H9 (cell line): ENCODE data around the gene HNRNPH1. TPM values are rescaled to one million over a fixed set of nuclear protein-coding genes. Genes with fewer than 3 reads are reported as not detected.
"Not testable (repeated sequence)": the region's sequence is repeated elsewhere in the genome, so short reads cannot be mapped to it uniquely, and the experiment has no call there.

ENCODE experiments used
- DNase-seq: peaks from one replicate; pipeline ENCODE4 v3.0.0-alpha.2; 2017
- H2AFZ ChIP-seq: one replicate; pipeline ENCODE4 v1.6.1; 2013; ENCODE audit warnings: mild to moderate bottlenecking, low read length, control low read depth, moderate library complexity
- H2AK5ac ChIP-seq: 2 replicates; pipeline ENCODE4 v1.6.1; 2013; ENCODE audit warnings: low read length, control low read depth, mixed read lengths; ENCODE audit not compliant: insufficient read length
- H2BK120ac ChIP-seq: one replicate; pipeline ENCODE4 v1.6.1; 2013; ENCODE audit warnings: low read depth, mild to moderate bottlenecking, low read length, control low read depth, inconsistent platforms; ENCODE audit not compliant: poor library complexity, severe bottlenecking
- H2BK12ac ChIP-seq: 2 replicates; pipeline ENCODE4 v1.6.1; 2013; ENCODE audit warnings: low read length, control low read depth, mixed read lengths, low read depth; ENCODE audit not compliant: insufficient read length
- H2BK15ac ChIP-seq: 2 replicates; pipeline ENCODE4 v1.6.1; 2013; ENCODE audit warnings: low read depth, low read length, control low read depth
- H2BK20ac ChIP-seq: one replicate; pipeline ENCODE4 v1.6.1; 2013; ENCODE audit warnings: low read depth, mild to moderate bottlenecking, low read length, control low read depth, inconsistent platforms; ENCODE audit not compliant: poor library complexity, severe bottlenecking
- H2BK5ac ChIP-seq: 2 replicates; pipeline ENCODE4 v1.6.1; 2013; ENCODE audit warnings: low read length, control low read depth, mixed read lengths; ENCODE audit not compliant: insufficient read length
- H3K14ac ChIP-seq: 2 replicates; pipeline ENCODE4 v1.6.1; 2013; ENCODE audit warnings: low read length, control low read depth; ENCODE audit not compliant: insufficient read depth
- H3K18ac ChIP-seq: 2 replicates; pipeline ENCODE4 v1.6.1; 2013; ENCODE audit warnings: low read depth, mild to moderate bottlenecking, mixed read lengths, low read length, control low read depth; ENCODE audit not compliant: insufficient read length
- H3K23ac ChIP-seq: 2 replicates; pipeline ENCODE4 v1.6.1; 2013; ENCODE audit warnings: low read length, control low read depth, mixed read lengths, low read depth; ENCODE audit not compliant: insufficient read length
- H3K23me2 ChIP-seq: 2 replicates; pipeline ENCODE4 v1.6.1; 2013; ENCODE audit warnings: low read depth, mild to moderate bottlenecking, mixed read lengths, low read length, control low read depth; ENCODE audit not compliant: insufficient read length, poor library complexity, severe bottlenecking
- H3K27ac ChIP-seq: 2 replicates; pipeline ENCODE4 v1.5.1; 2013; ENCODE audit warnings: low read length, control low read depth, mixed read lengths, low read depth; ENCODE audit not compliant: insufficient read length
- H3K27me3 ChIP-seq: 2 replicates; pipeline ENCODE4 v1.6.1; 2013; ENCODE audit warnings: low read length, control low read depth, inconsistent platforms; ENCODE audit not compliant: insufficient read depth
- H3K4ac ChIP-seq: 2 replicates; pipeline ENCODE4 v1.6.1; 2013; ENCODE audit warnings: low read depth, mild to moderate bottlenecking, control low read depth, inconsistent platforms, low read length, moderate library complexity
- H3K4me1 ChIP-seq: 2 replicates; pipeline ENCODE4 v1.6.1; 2013; ENCODE audit warnings: low read length, control low read depth, inconsistent platforms; ENCODE audit not compliant: insufficient read depth
- H3K4me2 ChIP-seq: 2 replicates; pipeline ENCODE4 v1.6.1; 2013; ENCODE audit warnings: low read length, control low read depth, mixed read lengths; ENCODE audit not compliant: insufficient read length, insufficient read depth
- H3K56ac ChIP-seq: 2 replicates; pipeline ENCODE4 v1.6.1; 2013; ENCODE audit warnings: low read depth, mild to moderate bottlenecking, mixed read lengths, low read length, control low read depth; ENCODE audit not compliant: insufficient read length
- H3K79me1 ChIP-seq: 2 replicates; pipeline ENCODE4 v1.6.1; 2013; ENCODE audit warnings: low read depth, mild to moderate bottlenecking, moderate library complexity, low read length, control low read depth, inconsistent platforms; ENCODE audit not compliant: insufficient read depth, poor library complexity, severe bottlenecking
- H3K79me2 ChIP-seq: 2 replicates; pipeline ENCODE4 v1.6.1; 2013; ENCODE audit warnings: low read length, control low read depth, inconsistent platforms; ENCODE audit not compliant: insufficient read depth
- H3K9ac ChIP-seq: 2 replicates; pipeline ENCODE4 v1.6.1; 2013; ENCODE audit warnings: low read length, control low read depth, mixed read lengths; ENCODE audit not compliant: insufficient read length; ENCODE audit errors: extremely low read depth
- H3K9me3 ChIP-seq: one replicate; pipeline ENCODE4 v1.6.1; 2013; ENCODE audit warnings: low read depth, low read length, inconsistent platforms; ENCODE audit not compliant: control insufficient read depth
- H3T11ph ChIP-seq: one replicate; pipeline ENCODE4 v1.6.1; 2013; ENCODE audit warnings: mild to moderate bottlenecking, low read length, control low read depth, inconsistent platforms
- H4K20me1 ChIP-seq: one replicate; pipeline ENCODE4 v1.6.1; 2013; ENCODE audit not compliant: control insufficient read depth, insufficient read length, insufficient read depth
- H4K5ac ChIP-seq: 2 replicates; pipeline ENCODE4 v1.6.1; 2013; ENCODE audit warnings: low read depth, mild to moderate bottlenecking, mixed read lengths, low read length, control low read depth; ENCODE audit not compliant: insufficient read length
- H4K8ac ChIP-seq: replicated peaks from 2 replicates; pipeline ENCODE4 v1.6.1; 2013; ENCODE audit warnings: low read length, control low read depth, mixed read lengths, low read depth; ENCODE audit not compliant: insufficient read length
- H4K91ac ChIP-seq: 2 replicates; pipeline ENCODE4 v1.6.1; 2013; ENCODE audit warnings: low read depth, mild to moderate bottlenecking, moderate library complexity, mixed read lengths, low read length, control low read depth; ENCODE audit not compliant: insufficient read length
- H3K27ac Mint-ChIP-seq, 3 experiments: 2 replicates in 2 of 3; 3 replicates in 1 of 3; pipeline ENCODE4 v1.8.0; 2020 to 2021; ENCODE audit warnings: mixed read lengths in 3 of 3, mild to moderate bottlenecking in 1 of 3, moderate library complexity in 1 of 3
- H3K27me3 Mint-ChIP-seq: 2 replicates; pipeline ENCODE4 v1.8.0; 2021; ENCODE audit warnings: low read depth, mild to moderate bottlenecking, moderate library complexity, mixed read lengths
- H3K36me3 Mint-ChIP-seq, 3 experiments: 2 replicates in 2 of 3; 3 replicates in 1 of 3; pipeline ENCODE4 v1.8.0; 2020 to 2021; ENCODE audit warnings: low read depth in 3 of 3, mixed read lengths in 3 of 3; ENCODE audit not compliant: insufficient read depth in 1 of 3
- H3K4me1 Mint-ChIP-seq, 2 experiments: 2 replicates each; pipeline ENCODE4 v1.8.0; 2020; ENCODE audit warnings: mixed read lengths in 2 of 2
- H3K4me3 Mint-ChIP-seq, 2 experiments: 2 replicates in 1 of 2; 3 replicates in 1 of 2; pipeline ENCODE4 v1.8.0; 2020 to 2021; ENCODE audit warnings: mild to moderate bottlenecking in 2 of 2, mixed read lengths in 2 of 2, moderate library complexity in 1 of 2
- H3K9me3 Mint-ChIP-seq, 2 experiments: 2 replicates in 1 of 2; 3 replicates in 1 of 2; pipeline ENCODE4 v1.8.0; 2020; ENCODE audit warnings: mild to moderate bottlenecking in 2 of 2, mixed read lengths in 2 of 2, moderate library complexity in 1 of 2
- WGBS: extraction: QIAGEN DNeasy Blood & Tissue Kit; methylation state at CpG from one replicate; pipeline ENCODE4 v1.1.7; 2013; ENCODE audit warnings: missing lambda C conversion rate, low lambda C conversion rate, mixed read lengths; ENCODE audit not compliant: insufficient read length; ENCODE audit errors: extremely low coverage; 5-methylcytosine and 5-hydroxymethylcytosine counted together
- total RNA-seq: library from RNA; stranded (reverse); gene quantifications from 2 replicates; pipeline ENCODE4 v1.2.1, GENCODE V29; 2021

HNRNPH1 gene
- total RNA-seq, 1 experiment from 2014 or later, result 1,066 TPM

DNA sequence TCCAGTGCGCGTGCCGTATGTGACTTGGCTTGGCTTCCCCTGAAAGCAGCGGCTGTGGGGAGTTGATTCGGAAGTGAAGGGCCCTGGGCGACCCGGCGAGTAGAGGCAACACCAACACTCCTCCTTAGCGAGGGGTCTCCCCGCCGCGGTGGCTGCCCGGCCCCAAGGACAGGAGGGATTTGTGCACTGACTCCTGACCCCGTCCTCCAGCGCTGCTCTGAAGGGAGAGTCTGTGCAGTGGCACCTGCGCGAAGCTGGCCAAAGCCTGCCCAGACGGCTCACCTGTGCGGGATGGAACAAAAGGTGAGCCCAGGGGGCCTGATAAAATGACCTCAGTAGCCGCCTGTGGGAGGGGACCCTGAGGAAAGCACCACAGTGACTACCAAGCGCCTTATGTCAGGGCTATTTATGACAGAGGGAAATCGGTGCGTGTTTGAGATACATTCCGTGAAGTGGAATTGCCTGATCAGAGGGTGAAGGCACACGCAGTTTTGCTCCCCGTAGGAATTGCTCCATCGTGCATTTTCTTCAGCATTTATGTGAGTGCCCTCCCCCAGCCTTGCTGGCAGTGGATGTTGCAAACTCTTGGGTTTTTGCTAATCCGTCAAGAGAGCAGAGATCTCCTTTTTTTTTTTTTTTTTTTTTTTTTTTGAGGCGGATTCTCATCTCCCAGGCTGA, 34.8 kb upstream of the HNRNPH1 start:
- H3K27ac Mint-ChIP-seq, result peak overlapping the region in 2 of 3 experiments; percentile 24 to 49; a peak in 3 of 7 replicates
- not testable (repeated sequence) for H2AFZ ChIP-seq

DNA sequence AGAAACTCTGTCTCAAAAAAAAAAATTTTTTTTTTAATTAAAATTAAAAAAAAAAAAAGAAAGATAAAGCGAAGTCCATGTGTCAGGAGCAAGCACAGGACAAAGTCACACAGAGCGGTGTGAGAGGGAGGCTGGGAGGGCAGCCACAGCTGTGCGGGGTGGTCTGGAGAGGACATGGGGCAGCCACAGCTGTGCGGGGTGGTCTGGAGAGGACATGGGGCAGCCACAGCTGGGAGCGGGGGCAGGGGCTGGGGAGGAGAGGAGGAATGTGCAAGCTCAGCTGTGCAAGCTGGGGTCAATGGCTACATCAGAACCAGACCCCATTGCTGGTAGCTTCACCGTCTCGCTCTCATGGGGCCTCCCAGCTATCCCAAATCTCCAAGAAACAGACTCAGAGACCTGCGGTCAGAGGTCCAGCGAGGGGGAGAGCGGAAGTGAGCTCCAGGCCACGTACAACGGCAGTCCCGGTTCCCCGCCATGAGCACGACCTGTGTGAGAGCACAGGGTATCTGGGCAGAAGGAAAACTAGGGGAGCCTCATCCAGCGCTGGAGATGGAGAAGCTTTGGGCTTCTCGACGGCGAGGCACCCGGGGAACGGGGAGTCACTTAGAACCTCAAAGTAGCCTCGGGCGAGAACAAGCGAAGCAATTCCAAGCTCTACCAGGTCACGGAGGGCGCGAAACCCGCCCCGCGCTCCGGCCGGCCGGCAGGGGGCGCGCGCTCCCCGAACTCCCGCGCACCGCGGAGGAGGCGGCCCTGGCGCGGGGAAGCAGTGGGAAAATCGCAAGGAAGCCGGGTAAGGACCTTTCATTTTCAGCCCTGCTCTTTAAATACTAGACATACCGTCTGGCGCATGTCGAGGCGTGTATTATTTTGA, 34.1 kb upstream of the HNRNPH1 start:
- H4K20me1 ChIP-seq, H2AK5ac ChIP-seq, H3K27me3 ChIP-seq, H4K5ac ChIP-seq, H3K4ac ChIP-seq, H3K56ac ChIP-seq, H4K91ac ChIP-seq, DNase-seq, H3K27ac ChIP-seq, H3K18ac ChIP-seq, H2AFZ ChIP-seq, H3K27ac Mint-ChIP-seq, H2BK12ac ChIP-seq, H3T11ph ChIP-seq, H3K36me3 Mint-ChIP-seq, H3K4me1 ChIP-seq, H3K9ac ChIP-seq, H2BK15ac ChIP-seq, H3K9me3 Mint-ChIP-seq, H3K9me3 ChIP-seq, H2BK120ac ChIP-seq, H4K8ac ChIP-seq, H3K23ac ChIP-seq, H2BK20ac ChIP-seq, H2BK5ac ChIP-seq, H3K4me1 Mint-ChIP-seq, H3K79me2 ChIP-seq, H3K23me2 ChIP-seq, H3K79me1 ChIP-seq, H3K4me3 Mint-ChIP-seq, H3K4me2 ChIP-seq, H3K27me3 Mint-ChIP-seq, H3K14ac ChIP-seq: not testable (repeated sequence)
- no CpG with 5 or more reads among the region's 50 CpGs for WGBS

More for the DNA sequence above, 34.8 kb upstream of the HNRNPH1 start:
- peak overlapping the region; percentile 70 for H3K9ac ChIP-seq
- H3K9me3 Mint-ChIP-seq, H3K79me1 ChIP-seq, H3K23ac ChIP-seq, H2BK120ac ChIP-seq, H3K9me3 ChIP-seq, H3K27ac ChIP-seq, H4K5ac ChIP-seq, H2BK12ac ChIP-seq, H3T11ph ChIP-seq, H3K27me3 Mint-ChIP-seq, H2AK5ac ChIP-seq, H3K4ac ChIP-seq, H3K56ac ChIP-seq, H2BK20ac ChIP-seq, H4K91ac ChIP-seq, H3K18ac ChIP-seq, H2BK15ac ChIP-seq, H3K23me2 ChIP-seq, H3K36me3 Mint-ChIP-seq, H3K14ac ChIP-seq, H4K8ac ChIP-seq, H3K4me1 Mint-ChIP-seq, H3K27me3 ChIP-seq, H3K79me2 ChIP-seq, H2BK5ac ChIP-seq, H4K20me1 ChIP-seq, H3K4me1 ChIP-seq: not testable (repeated sequence)
- no CpG with 5 or more reads among the region's 29 CpGs for WGBS
- DNase-seq, result peak; percentile 31
- H3K4me2 ChIP-seq, result peak overlapping the region; percentile 77
- H3K4me3 Mint-ChIP-seq, result peak overlapping the region; percentile 61 to 76
